SKM-1 treated with dmso at 0.1 percent for 144 hours (cell line): ENCODE data around the gene HTT-AS.
"Not testable (repeated sequence)": the region's sequence is repeated elsewhere in the genome, so short reads cannot be mapped to it uniquely, and the experiment has no call there.

Source experiments
- DNase-seq: peaks from one replicate; lab custom pipeline; 2025; ENCODE audit not compliant: unreplicated experiment; lab: John Stamatoyannopoulos, UW

Gene HTT-AS

DNA sequence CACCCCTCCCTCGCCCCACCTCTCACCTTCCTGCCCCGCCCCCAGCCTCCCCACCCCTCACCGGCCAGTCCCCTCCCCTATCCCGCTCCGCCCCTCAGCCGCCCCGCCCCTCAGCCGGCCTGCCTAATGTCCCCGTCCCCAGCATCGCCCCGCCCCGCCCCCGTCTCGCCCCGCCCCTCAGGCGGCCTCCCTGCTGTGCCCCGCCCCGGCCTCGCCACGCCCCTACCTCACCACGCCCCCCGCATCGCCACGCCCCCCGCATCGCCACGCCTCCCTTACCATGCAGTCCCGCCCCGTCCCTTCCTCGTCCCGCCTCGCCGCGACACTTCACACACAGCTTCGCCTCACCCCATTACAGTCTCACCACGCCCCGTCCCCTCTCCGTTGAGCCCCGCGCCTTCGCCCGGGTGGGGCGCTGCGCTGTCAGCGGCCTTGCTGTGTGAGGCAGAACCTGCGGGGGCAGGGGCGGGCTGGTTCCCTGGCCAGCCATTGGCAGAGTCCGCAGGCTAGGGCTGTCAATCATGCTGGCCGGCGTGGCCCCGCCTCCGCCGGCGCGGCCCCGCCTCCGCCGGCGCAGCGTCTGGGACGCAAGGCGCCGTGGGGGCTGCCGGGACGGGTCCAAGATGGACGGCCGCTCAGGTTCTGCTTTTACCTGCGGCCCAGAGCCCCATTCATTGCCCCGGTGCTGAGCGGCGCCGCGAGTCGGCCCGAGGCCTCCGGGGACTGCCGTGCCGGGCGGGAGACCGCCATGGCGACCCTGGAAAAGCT is at the start of gene HTT-AS, which contains the start of gene HTT:
HTT-AS (minus strand) TSS at position 461 of the 768 bp plus-strand sequence.
HTT (plus strand) TSS at position 604 of the 768 bp plus-strand sequence; CDS start at position 749, 145 bp downstream.
- DNase-seq, result peak; percentile 91

DNA sequence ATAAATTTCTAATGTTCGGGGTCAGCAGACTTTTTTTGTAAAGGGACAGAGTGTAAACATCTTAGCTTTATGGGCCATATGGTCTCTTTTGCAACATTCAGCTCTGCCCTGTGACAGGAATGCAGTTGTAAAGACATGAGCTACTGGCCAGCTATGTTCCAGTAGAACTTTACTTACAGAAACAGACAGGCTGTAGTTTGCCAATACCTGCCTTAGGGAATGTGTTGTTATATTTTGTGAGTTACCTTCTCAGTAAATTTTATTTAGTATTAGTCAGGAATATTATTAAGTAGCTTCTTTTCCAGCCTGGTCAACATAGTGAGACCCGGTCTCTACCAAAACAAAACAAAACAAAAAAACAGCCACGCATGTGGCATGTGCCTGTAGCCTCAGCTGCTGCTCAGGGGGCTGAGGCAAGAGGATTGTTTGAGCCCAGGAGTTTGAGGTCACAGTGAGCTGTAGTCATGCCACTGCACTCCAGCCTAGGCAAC is 48.9 kb upstream of the HTT-AS start:
- DNase-seq, result no peak

DNA sequence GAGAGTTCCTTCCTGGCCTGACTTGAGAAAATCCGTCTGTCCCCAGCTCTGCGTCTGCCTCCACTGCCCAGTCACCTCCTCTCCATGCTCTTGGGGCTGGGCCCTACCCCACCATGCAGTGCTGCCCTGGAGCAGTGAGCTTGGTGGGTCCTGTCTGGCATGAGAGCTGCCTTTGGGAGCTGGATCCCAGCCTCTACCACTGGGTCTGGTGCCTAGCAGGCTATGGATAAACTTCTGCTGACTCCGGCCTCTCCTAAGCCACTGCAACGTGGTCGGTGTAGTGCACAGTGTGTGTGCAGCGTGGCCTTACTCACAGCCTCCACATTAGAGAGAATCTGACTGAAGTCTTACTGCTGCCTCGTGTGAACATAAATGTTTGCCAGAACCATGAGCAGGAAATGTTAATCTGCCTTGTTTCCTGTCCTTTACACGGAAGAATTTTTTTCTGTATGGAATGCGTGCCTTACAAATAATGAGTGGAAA is 47.8 kb upstream of the HTT-AS start:
- no peak for DNase-seq

DNA sequence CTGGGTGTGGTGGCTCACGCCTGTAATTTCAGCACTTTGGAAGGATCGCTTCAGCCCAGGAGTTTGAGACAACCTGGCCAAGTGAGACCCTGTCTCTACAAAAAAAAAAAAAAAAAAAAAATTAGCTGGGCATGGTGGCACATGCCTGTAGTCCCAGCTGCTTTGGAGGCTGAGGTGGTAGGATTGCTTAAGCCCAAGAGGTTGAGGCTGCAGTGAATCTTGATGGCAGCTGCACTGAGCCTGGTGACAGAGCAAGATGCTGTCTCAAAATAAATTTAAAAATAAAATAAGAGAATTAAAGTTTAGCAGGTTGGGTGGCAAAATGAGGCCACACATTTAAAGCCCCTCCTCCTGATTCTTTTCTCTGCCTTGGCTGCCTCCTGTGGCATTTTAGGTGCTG is 47.3 kb upstream of the HTT-AS start:
- no peak for DNase-seq

DNA sequence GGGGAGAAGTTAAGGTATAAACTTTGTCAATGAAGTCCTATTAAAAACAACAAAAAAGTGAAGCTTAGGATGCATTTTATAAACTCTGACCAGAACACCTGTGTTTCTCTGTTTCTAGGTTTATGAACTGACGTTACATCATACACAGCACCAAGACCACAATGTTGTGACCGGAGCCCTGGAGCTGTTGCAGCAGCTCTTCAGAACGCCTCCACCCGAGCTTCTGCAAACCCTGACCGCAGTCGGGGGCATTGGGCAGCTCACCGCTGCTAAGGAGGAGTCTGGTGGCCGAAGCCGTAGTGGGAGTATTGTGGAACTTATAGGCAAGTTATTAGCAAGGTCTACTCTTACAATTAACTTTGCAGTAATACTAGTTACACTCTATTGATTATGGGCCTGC is 46.8 kb upstream of the HTT-AS start:
- no peak for DNase-seq

DNA sequence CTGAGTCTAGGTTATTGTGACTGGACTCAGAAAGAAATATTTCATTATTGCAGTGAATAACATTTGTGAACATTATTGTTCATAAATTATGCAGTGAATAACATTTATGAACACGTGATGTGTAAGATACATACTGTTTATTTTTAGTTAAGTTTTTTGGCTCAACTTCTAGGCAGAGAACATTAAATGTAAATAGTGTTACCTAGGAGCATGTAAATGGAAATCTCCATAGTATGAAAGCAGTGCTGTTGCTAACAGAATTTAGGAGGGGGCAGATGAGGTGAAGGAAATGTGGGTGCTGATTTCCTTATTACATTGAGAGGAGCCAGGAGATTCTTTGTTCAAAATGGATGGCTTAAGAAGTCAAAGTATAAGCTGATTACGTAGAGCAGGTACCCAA is 45.1 kb upstream of the HTT-AS start:
- no peak for DNase-seq

DNA sequence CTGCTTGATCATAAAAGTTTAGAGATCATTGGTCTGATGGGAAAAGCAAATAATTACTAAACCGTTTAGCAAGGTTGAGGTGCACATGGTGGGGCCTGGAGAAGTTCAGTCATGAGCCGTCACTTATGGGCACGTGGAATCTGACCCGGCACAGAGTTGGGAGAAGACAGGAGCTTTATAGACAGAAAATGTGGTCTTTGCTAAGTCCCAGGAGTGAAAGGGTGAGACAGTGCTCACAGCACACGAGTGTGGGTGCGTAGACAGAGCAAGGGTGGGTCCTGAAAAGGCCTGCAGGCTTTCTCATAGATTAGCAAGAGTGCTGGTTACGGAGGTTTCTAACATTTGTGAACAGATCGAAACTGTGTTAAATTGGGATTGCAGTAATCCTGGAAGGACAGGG is 44.0 kb upstream of the HTT-AS start:
- no peak for DNase-seq

DNA sequence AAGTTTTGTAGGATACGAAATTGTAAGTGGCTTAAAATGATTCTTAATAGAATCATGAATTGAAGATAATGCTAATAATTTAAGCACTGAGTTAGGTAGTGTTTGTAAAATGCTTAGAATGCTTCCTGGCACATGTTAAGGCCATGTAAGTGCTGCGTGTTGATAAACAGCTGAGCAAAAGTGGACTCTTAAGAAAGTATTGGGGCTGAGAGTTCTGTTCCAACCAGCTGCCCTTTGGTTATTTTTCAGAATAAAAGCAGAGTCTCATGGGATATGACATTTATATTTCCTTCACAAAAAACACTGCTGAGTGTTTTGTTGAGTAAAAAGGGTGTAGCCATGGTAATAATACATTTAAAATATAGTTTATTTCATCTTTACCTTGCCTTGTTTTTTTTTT is 42.6 kb upstream of the HTT-AS start:
- no peak for DNase-seq

DNA sequence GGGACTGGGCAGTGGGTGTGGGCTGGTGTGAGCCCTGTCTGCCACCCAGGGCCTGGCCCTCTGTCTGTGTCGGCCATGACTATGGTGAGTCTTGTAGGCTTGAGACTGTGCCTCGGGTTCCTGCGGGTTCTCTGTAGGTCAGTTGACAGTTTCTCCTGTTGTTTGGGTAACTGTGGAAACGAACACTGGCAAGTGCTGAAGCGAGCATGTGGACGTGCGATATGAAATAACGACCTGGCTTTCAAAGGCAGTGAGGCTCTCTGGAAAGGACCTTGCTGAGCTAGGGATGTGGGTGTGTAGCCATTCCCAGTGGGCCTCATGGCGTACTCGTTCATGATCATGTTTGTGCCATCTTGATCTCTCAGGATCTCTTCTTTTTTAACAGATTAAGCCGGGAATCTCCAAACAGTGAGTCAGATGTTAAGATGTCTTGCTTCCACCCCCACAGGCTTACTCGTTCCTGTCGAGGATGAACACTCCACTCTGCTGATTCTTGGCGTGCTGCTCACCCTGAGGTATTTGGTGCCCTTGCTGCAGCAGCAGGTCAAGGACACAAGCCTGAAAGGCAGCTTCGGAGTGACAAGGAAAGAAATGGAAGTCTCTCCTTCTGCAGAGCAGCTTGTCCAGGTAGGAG is 41.4 kb upstream of the HTT-AS start:
- peak; percentile 51 for DNase-seq

DNA sequence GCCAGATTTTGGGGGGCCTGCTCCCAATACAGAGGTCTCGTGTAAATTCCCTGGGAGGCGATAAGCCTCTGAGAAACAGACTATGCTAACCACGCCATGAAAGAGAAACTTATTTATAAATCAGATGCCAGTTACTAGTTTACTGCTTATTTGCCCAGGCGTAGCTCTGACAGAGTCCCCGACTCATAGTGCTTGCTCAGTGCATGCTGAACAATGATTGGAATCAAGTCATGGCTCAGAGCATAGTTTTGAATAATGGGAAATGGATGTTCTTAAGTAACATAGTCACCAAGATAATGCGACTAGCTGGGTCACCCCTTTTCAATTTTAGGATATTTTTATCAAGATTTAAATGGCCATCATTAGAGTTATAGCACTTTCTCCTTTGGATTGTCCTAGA is 40.0 kb upstream of the HTT-AS start:
- DNase-seq, result no peak

DNA sequence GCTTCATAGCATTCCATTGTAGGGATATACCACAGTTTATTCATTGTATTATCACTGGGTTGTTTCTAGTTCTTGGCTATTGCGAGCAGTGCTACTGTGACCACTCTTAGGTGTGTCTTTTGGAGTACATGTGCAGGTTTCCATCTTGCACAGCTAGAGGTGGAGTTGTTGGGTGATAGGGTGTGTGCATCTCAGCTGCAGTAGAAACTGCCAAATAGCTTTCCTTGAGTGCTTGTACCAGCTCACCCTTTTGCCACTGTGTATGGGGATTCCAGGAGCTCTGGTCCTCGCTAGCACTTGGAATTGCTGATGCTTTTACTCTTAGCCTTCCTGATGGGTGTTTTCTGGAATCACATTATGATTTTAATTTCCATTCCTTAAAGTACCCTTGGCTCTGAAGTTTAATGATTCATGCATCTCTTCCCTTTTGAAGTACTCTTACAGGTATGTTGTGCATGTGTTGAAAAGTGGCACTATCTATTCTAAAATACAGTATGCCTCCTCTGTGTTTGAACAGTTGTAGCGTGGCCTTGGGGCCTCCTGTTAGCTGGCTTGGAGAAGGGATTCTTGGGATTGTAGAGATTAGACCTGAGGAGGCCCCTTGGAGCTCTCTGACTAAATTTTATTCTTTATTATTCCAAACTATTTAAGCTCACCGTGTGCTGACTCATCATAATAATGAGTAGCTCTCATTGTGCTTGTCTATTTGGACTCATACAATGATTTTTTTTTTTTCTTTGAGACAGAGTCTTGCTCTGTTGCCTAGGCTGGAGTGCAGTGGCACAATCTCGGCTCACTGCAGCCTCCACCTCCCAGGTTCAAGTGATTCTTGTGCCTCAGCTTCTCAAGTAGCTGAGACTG is 38.5 kb upstream of the HTT-AS start:
- no peak for DNase-seq

DNA sequence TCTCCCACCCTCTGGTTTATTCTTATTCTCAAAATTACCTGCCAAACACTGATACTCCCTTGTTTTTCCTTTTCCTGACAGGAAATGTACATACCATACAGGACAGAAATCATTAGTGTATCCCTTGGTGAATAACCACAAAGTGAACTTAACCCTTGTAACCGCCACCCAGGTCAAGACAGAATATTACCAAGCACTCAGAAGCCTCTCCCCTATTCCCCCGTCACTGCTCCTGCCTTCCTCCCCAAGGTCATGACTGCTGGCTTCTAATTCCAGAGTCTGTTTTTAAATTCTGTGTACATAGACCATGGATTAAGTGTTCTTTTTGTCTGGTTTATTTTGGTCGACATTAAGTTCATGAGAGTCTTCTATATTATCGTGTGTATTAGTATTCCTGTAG is 37.9 kb upstream of the HTT-AS start:
- DNase-seq, result no peak

DNA sequence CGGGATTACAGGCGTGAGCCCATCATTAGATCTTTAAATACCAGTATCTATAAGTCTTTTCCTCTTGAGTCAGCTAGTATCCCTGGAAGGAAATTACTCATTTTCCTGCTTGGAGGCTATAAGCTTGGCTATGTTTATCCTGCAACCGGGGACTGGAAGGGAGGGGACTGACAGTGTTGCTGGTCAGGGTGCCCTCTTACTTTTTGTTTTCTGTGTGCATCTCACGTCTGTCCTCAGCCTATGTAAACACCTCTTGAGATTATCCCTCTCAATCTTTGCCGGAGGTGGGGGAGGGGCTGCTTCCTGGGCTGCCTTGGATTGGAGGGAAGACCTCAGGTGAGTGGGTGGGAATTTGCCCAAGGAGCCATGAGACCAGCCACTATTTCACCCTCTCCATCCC is 37.1 kb upstream of the HTT-AS start:
- no peak for DNase-seq

DNA sequence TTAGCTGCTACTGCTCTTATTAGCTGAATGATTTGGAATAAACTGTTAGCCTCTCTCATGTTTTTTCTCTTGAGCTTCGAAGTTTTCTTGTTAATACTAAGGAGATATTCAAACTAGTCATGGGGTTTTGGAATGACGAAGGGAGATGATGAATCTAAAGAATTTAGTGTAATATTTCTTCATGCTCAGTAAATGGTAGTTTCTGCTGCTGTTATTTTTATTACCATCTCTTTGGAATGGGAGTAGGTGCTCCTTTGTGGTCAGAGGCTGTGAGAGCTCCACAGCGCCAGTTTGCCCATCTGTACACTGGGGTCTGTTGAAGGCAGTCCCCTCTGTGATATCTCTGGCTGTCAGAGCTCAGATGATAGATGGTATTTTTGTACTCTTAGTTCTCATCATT is 33.9 kb upstream of the HTT-AS start:
- no peak for DNase-seq

DNA sequence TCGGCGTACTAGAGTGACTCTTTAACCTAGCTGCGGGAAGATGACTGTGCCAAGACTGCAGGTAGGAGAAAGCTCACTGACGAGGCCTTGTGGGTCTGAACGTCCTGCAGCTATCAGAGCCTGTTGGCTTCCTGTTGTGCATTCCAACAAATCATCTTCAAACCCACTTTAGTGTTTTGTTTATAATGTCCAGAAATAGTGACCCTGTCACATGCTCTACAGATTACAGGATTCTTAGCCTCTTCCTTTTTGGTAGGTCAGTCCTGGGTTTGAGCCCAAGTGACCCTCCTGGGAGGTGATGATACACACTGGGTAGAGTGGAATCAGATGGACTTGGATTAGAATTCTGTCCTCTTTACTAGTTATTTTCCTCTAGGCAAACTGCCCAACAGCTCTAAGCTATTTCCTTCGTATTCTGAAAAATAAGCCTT is 33.4 kb upstream of the HTT-AS start:
- DNase-seq, result no peak

DNA sequence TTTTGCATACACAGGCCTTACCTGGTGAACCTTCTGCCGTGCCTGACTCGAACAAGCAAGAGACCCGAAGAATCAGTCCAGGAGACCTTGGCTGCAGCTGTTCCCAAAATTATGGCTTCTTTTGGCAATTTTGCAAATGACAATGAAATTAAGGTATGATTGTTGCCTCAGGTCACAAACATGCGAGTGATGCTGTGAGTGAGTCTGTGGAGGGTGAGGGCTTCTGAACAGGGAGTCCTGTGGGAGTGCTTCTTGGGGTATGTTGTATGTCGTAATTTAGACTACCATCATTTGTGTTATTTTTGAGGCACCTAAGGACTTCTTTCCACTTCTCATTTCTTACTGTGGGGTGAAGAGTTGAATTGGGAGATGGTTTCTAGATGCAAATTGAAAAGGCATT is 32.9 kb upstream of the HTT-AS start:
- no peak for DNase-seq

DNA sequence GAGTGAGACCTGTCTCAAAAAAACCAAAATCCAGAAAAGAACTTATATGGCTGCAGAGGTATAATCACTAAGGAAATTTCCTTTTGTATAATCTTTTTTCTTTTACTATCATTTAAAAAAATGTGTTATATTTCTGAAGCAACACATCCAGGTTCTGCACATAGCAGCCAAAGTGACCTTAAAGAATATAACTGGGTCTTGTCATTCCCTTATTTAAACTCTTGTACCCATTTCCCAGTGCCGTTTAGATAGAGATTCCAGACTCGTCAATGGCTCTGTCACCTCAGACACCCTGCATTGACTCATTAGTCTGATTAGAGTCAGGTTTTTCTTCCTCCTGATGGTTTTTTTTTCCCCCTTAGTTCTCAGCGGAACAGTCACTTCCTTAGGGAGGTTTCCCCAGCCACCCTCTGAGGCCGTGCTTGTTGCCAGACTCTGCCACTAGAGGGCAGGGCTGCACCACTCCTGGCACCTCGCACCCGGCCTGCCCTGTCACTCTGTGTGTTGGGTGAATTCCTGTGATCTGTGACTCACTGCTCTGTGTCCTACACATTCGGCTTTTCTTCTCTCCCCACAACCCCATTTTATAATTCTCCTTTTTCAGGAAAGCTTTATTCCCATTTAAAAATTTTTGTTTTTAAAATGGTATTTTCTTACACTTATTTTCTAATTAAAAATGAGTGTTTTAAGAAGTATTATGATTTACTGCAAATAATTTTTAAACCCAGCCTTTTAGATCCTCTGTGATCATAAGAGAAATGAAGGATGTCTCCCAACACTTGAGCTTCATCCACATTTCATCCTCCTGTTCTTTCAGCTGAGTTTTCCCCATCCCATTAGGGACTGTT is 32.2 kb upstream of the HTT-AS start:
- peak; percentile 84 for DNase-seq

DNA sequence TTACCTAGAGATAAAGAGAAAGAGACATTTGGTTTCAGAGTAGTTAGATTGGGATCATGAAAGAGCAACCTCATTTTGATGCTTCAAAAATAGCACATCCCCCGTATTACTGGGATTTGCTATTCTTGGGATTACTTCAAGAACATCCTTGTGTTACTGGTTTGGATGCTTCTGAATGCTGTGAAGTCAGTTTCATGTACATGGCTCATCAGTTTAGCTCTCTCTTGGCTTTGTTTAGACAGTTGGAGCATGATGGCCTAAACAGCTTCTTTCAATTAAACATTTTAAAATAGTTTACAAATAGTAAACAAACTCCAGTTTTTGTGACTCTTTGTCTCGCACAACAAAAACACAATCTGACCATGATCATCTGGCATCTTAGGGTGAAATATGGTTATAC is 24.0 kb upstream of the HTT-AS start:
- no peak for DNase-seq

DNA sequence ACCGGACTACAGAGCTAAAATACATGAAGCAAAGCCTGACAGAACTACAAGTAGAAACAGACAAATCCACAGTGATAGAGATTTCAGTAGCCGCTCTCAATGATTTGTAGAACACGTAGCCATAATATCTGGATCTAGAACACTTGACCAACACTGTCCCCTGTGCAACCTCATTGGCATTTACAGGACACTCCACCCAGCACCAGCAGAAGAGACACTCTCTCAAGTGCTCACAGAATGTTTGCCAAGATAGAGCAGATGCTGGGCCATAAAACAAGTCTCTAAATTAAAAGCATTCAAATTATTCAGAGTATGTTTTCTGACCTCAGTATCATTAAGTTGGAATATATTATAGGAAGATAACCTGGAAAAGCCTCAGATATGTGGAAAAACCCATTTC is 21.9 kb upstream of the HTT-AS start:
- no peak for DNase-seq

DNA sequence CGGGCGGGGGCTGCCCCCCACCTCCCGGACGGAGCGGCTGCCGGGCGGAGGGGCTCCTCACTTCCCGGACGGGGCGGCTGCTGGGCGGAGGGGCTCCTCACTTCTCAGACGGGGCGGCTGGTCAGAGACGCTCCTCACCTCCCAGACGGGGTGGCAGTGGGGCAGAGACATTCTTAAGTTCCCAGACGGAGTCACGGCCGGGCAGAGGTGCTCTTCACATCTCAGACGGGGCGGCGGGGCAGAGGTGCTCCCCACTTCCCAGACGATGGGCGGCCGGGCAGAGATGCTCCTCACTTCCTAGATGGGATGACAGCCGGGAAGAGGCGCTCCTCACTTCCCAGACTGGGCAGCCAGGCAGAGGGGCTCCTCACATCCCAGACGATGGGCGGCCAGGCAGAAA is 20.4 kb upstream of the HTT-AS start:
- DNase-seq, result not testable (repeated sequence)
